Loucy (cell line): ENCODE data around the gene NINL.

Experiments
- H2AFZ ChIP-seq: fragments of 200-600 bp; sonication (generic); 2 replicates; pipeline ENCODE4 v1.6.0; 2016; ENCODE audit warnings: antibody characterized with exemption, mild to moderate bottlenecking, low read length, moderate library complexity
- H3F3A ChIP-seq: fragments of 200-600 bp; 2 replicates; pipeline ENCODE4 v1.6.0; 2016; ENCODE audit warnings: antibody characterized with exemption, low read depth, mild to moderate bottlenecking
- H3K27me3 ChIP-seq: fragments of 200-600 bp; sonication (generic); 2 replicates; pipeline ENCODE4 v1.6.1; 2014; ENCODE audit warnings: low read length, mild to moderate bottlenecking; ENCODE audit not compliant: insufficient read depth, poor library complexity, severe bottlenecking
- H3K36me3 ChIP-seq: fragments of 200-600 bp; sonication (generic); 2 replicates; pipeline ENCODE4 v1.6.1; 2016; ENCODE audit warnings: low read length; ENCODE audit not compliant: insufficient read depth
- H3K4me1 ChIP-seq: fragments of 200-600 bp; sonication (generic); 2 replicates; pipeline ENCODE4 v1.5.1; 2014; ENCODE audit warnings: low read length, mild to moderate bottlenecking; ENCODE audit not compliant: insufficient read depth, poor library complexity, severe bottlenecking
- H3K4me2 ChIP-seq: fragments of 200-600 bp; sonication (generic); 2 replicates; pipeline ENCODE4 v1.6.0; 2014; ENCODE audit warnings: antibody characterized with exemption, low read length, low read depth, mild to moderate bottlenecking; ENCODE audit not compliant: poor library complexity, severe bottlenecking
- H3K4me3 ChIP-seq: fragments of 200-600 bp; sonication (generic); 2 replicates; pipeline ENCODE4 v1.5.1; 2014; ENCODE audit warnings: low read length, mild to moderate bottlenecking, mixed read lengths; ENCODE audit not compliant: poor library complexity, severe bottlenecking
- H3K79me2 ChIP-seq: fragments of 200-600 bp; sonication (generic); 2 replicates; pipeline ENCODE4 v1.6.1; 2014; ENCODE audit warnings: low read length; ENCODE audit not compliant: insufficient read depth
- H3K9ac ChIP-seq: fragments of 200-600 bp; sonication (generic); 2 replicates; pipeline ENCODE4 v1.6.0; 2014; ENCODE audit warnings: mild to moderate bottlenecking, low read depth, low read length, moderate library complexity; ENCODE audit not compliant: poor library complexity, severe bottlenecking
- H3K9me2 ChIP-seq: fragments of 200-600 bp; sonication (generic); replicated peaks from 2 replicates; pipeline ENCODE4 v1.6.1; 2016; ENCODE audit warnings: low read depth, low read length, mixed read lengths
- H3K9me3 ChIP-seq: fragments of 200-600 bp; sonication (generic); 2 replicates; pipeline ENCODE4 v1.6.1; 2014; ENCODE audit warnings: mild to moderate bottlenecking, antibody characterized with exemption, low read length, low read depth; ENCODE audit not compliant: insufficient read depth
- H4K20me1 ChIP-seq: fragments of 200-600 bp; sonication (generic); 2 replicates; pipeline ENCODE4 v1.6.0; 2014; ENCODE audit warnings: antibody characterized with exemption, low read length, mild to moderate bottlenecking; ENCODE audit not compliant: insufficient read depth, poor library complexity, severe bottlenecking
- CTCF ChIP-seq: fragments of 200-600 bp; sonication (generic); conservative IDR thresholded peaks from 2 replicates; pipeline ENCODE4 v1.5.1; 2014; ENCODE audit warnings: mild to moderate bottlenecking, antibody characterized with exemption, low read length
- EZH2phosphoT487 ChIP-seq: fragments of 200-600 bp; IDR thresholded peaks from 2 replicates; pipeline ENCODE4 v1.6.1; 2018; ENCODE audit warnings: antibody characterized with exemption, mild to moderate bottlenecking, moderate library complexity, borderline replicate concordance

NINL gene

GRCh38 chr20:25574411-25574810 lies 10.9 kb downstream of the NINL start:
- H4K20me1 ChIP-seq: peaks cover 37% of the 10 kb centered on the region
- H3K4me3 ChIP-seq: no peak overlapping the region
- no peaks in the 10 kb centered on the region for H3K9me2 ChIP-seq
- TF ChIP-seq EZH2phosphoT487: no peak
- TF ChIP-seq CTCF: 0 out of 2 replicates have a peak, but pooled peaks have one; percentile 14
- H3K79me2 ChIP-seq: peaks cover 89% of the 10 kb centered on the region
- H3K9ac ChIP-seq: no peak overlapping the region
- H3K27me3 ChIP-seq: no peaks in the 10 kb centered on the region
- H2AFZ ChIP-seq: no peak overlapping the region
- no peaks in the 10 kb centered on the region for H3K36me3 ChIP-seq
- no peak overlapping the region for H3K4me2 ChIP-seq
- H3K9me3 ChIP-seq: no peaks in the 10 kb centered on the region
- H3F3A ChIP-seq: no peaks in the 10 kb centered on the region
- H3K4me1 ChIP-seq: peaks cover 12% of the 10 kb centered on the region

GRCh38 chr20:25573288-25574251 lies 11.8 kb downstream of the NINL start:
- Histone ChIP-seq H3K4me2 (no peak overlapping the region), H3K4me3 (no peak overlapping the region), H3K4me1 (peaks cover 12% of the 10 kb centered on the region), H3K9me2 (no peaks in the 10 kb centered on the region), H3K9me3 (no peaks in the 10 kb centered on the region), H3K79me2 (peaks cover 85% of the 10 kb centered on the region), H3K9ac (no peak overlapping the region), H3F3A (no peaks in the 10 kb centered on the region), H2AFZ (no peak overlapping the region), H3K27me3 (no peaks in the 10 kb centered on the region), H3K36me3 (no peaks in the 10 kb centered on the region), H4K20me1 (peaks cover 32% of the 10 kb centered on the region)
- no peak for TF ChIP-seq CTCF
- TF ChIP-seq EZH2phosphoT487: no peak

GRCh38 chr20:25571817-25572216 lies 13.5 kb downstream of the NINL start:
- H3K4me2 ChIP-seq: no peak overlapping the region
- peaks cover 12% of the 10 kb centered on the region for H3K4me1 ChIP-seq
- no peaks in the 10 kb centered on the region for H3K36me3 ChIP-seq

More at GRCh38 chr20:25571817-25572216, 13.5 kb downstream of the NINL start:
- Histone ChIP-seq H2AFZ (no peak overlapping the region), H3K79me2 (peaks cover 78% of the 10 kb centered on the region), H3K9me2 (no peaks in the 10 kb centered on the region), H4K20me1 (peaks cover 28% of the 10 kb centered on the region), H3K4me3 (no peak overlapping the region), H3K9ac (no peak overlapping the region), H3F3A (no peaks in the 10 kb centered on the region), H3K27me3 (no peaks in the 10 kb centered on the region), H3K9me3 (no peaks in the 10 kb centered on the region)
- no peak for TF ChIP-seq EZH2phosphoT487
- no peak for TF ChIP-seq CTCF
